Hematopoietic multipotent progenitor cell treated with erythropoietin and hydrocortisone succinate and interleukin-3 and kit ligand, for 6 days (in vitro differentiated cells): ENCODE measurements around the gene CLN6.
"Not testable (repeated sequence)": the region's sequence is repeated elsewhere in the genome, so short reads cannot be mapped to it uniquely, and the experiment has no call there.

Experiments
- DNase-seq: peaks from one replicate; pipeline ENCODE4 v3.0.0-alpha.2; 2015

The CLN6 gene

GRCh38 chr15:68221530-68222431 lies 7.7 kb downstream of the CLN6 start:
- DNase-seq, result not testable (repeated sequence)

DNA sequence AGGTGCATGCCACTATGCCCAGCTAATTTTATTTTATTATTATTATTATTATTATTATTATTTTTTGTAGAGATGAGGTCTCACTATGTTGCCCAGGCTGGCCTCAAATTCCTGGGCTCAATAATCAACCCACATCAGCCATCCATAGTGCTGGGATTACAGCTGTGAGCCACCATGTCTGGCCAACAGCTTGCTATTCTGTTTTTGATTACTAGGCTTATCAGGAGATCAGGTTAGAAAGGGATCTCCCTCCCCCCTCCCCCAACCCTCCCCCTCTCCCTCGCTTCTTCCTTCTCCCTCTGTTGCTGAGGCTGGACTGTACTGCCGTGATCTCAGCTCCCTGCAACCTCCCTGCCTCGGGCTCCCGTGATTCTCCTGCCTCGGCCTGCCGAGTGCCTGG lies 8.6 kb downstream of the CLN6 start:
- no peak for DNase-seq

DNA sequence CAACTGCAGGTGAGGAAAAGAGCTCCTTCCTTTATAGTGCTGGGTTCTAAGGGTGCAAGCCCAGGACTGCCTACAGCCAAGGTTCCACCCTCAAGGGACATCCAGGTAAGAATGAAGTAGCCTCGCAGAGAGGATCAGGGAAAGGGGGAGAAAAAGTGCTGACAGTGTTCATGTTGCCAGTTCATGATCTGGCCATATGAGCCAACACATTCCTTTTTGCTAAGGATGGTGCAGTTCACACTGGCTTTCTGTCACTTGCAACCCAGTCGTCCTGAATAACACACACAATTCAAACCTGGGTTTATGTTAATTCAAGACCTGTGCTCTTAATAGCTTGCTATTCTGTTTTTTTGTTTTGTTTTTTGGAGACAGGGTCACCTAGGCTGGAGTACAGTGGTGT lies 9.0 kb downstream of the CLN6 start:
- DNase-seq, result no peak

GRCh38 chr15:68218847-68219798 lies 10.4 kb downstream of the CLN6 start:
- DNase-seq, result no peak

DNA sequence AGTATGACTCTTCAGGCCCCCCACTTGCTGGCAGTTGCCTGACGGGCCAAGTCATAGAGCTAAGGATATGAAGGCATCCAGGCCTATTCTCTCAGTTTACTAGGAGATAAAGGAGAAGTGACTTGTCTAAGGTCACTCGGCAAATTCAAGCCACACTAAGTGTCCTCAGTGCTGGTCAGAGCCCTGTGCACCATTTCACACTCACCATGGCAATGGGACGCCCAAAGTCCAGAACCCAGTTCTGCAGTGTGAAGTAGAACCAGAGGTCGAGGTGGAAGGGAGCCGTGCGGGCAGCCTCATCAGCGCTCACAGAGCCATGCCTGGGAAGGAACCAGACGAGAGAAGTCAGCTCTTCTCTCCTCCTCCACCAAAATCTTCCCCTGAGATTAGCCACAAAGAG lies 11.2 kb downstream of the CLN6 start:
- no peak for DNase-seq

DNA sequence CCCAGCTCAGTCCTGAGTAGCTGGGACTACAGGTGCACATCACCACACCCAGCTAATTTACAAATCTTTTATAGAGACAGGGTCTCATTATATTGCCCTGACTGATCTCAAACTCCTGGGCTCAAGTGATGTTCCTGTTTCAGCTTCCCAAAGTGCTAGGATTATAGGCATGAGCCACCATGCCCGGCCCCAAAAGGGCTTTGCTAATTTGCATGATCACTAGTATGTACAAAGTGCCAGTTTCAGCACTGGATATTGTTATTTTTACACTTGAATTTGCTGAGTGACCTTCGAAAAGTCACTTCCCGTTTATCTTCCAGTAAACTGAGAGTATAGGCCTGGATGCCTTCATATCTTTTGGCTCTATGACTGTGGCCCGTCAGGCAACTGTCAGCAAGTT lies 12.2 kb downstream of the CLN6 start:
- DNase-seq, result no peak

DNA sequence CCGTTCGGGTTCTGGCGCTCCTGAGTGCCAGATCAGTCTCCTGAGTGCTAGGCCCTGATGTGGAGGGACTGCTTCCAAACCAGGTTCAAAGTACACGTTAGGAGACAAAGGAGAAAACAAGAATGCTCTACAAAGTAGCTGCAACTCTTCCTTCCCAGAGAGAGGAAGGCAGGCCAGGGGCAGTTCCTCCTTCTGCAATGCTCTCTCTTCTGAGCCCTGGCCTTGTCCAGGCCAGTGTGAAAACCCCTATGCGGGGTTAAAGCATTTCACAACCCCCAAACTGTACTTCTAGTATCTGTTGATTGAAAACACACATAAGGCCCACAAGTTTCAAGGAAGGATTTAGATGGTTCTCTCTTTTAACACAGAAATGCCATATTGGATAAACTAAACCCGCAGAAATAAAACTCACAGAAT lies 14.7 kb downstream of the CLN6 start:
- no peak for DNase-seq

- no peak for DNase-seq
Observed at GRCh38 chr15:68213991-68214837, 15.3 kb downstream of the CLN6 start.

- not testable (repeated sequence) for DNase-seq
Observed at GRCh38 chr15:68213491-68213845, 16.1 kb downstream of the CLN6 start.

- no peak for DNase-seq
Observed at GRCh38 chr15:68211656-68212320, 17.7 kb downstream of the CLN6 start.

DNA sequence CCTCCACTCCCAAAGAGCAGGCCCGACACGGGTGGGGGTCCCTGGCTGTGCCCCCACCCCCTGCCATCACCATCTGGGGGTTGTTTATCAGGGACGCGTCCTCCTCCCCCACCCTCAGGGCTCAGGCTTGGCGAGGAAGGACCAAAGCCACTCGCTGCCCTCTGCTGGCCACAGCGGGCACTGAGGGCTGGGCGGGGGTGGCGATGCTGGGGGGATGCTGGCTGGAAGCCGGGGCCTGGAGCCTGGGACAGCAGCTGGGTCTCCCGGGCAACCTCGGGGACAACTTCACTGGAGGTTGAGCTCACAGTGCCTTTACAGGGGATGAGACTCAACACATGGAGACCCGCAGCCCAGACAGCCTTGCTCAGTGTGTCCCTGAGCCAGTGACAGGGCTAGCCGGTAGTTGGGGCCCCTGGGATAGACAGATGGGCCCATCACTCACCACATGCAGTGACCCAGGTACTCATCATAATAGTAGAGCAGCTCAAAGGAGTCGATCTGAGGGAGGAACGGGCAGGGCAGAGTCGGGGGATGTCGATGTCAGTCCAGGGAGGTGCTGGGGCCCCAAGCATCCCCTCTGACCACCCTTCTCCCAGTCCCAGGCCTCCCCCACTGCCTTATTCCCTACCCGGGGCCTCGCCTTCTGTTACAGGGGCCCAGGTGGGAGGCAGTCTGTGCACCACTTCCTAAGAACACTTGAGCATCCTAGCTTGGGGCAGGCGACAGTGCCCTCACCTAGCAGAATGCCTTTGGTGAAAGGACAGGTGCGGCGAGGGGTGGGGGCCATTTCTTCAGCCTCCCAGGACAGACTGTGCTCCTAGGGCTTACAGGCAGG lies 18.5 kb downstream of the CLN6 start:
- peak; percentile 68 for DNase-seq

DNA sequence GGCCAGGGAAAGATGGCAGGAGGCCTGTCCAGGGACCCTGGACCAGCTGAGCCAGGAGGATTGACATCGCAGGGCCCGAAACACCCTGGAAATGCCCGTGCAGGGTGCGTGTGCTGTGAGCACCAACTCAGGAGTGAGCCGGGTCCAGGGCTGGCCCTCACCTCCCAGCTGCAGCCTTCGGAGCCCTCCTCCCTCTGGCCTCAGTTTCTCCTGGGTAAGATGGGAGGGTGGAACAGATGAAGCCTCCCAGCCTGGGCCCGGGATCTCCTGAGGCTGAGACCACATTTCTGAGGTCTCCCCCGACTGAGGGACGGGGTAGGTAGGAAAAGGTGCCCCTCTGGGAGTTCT lies 19.1 kb downstream of the CLN6 start:
- DNase-seq, result no peak

DNA sequence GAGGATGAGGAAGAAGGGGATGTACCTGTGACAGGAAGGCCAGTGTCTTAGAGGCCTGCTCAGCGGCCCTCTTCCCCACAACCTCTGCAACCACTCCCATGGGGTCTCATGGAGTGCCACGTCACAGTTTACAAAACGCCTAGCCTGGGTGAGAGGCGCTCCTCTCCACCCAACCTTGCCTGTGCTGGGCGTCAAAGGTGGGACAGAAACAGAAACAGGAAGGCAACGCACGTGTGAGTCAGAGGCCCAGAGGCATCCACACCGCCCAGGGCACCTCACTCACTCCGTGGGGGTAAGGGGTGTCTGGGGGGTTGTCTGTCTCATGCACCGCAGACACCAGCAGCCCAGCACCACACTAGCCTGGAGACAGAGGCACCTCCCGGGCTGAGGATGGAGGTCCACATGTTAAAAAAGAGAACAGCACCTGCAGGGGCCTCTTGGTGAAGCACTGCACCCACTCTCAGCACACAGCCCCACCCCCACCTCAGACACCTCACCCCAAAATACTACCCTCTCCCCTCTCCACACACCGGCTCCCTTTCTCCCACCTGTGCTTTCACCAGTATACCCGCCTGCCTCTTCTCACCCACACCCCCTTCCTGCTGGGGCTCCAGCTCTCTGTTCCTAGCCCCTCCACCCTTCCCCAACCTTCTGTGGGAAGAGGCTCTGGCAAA lies 19.7 kb downstream of the CLN6 start:
- no peak for DNase-seq

GRCh38 chr15:68209272-68209671 lies 20.3 kb downstream of the CLN6 start:
- DNase-seq, result no peak

GRCh38 chr15:68208636-68209240 lies 20.8 kb downstream of the CLN6 start:
- no peak for DNase-seq

DNA sequence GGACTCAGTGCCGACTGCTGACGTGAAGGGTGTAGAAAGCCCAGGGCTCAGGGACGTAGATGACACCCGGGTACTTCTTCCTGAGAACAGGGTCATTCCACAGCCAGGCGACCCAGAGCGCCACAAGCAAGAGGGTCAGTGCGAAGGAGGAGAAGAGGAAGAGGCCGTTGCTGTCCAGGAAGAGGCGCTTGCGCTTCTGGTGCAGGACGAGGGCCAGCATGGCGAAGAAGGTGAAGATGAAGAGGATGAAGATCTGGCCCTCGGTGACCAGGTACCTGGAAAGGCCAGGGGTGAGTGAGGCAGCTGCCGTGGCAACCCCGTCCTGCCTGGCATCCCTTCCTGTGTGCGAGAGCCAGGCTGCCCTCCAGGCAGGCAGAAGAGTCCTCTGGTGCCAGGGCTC lies 21.4 kb downstream of the CLN6 start:
- DNase-seq, result no peak

GRCh38 chr15:68207176-68207935 lies 22.2 kb downstream of the CLN6 start:
- DNase-seq, result no peak

DNA sequence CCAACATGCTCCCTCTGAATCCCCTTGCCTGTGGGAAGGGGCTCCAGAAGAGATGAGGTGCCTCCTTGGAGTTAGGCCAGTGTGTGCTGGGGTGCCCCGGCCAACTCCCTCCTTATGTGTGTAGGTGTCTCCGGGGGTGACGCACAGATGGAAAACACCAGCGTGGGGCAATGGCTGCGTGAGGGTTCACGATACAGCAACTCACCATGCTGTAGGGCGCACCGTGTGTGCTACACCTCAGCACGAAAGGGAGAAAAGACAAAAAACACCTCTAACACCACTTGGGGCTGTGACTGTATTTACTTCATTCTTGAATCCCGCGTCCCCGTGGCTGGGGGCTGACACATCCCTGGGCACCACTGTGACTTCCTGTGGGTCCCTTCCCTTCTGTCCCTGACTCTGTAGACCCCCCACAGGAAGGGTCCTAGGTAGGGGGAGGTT lies 22.8 kb downstream of the CLN6 start:
- no peak for DNase-seq

DNA sequence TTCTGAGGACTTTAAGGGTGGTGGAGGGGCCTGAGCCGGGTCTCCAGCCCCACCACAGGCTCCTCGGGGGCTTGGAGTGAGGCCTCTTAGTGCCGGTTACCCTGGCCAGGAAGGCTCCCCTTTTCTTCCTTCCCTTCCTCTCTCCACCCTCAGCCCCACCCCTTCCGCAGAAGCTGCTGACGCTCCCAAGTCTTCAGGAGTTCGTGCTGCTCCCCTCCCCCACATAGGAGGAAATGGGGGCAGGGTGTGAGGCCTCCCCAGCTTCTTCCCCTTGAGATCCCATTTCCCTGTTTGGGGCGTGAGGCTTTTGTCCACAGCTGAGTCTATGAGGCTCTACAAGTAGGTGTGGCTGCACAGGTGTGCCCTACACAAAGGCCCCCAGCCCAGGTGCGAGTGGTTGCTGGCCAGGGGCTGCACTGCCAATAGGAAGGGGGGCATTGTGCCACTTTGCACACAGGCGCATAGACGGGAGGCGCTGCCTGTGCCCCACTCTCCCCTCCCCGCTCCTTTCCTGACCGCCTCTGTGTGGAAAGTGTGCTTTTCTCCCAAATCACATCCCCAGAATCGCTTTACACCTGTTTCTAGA lies 23.5 kb downstream of the CLN6 start:
- peak; percentile 74 for DNase-seq
